C4-2B (cell line): Measurements from ENCODE around the gene PDS5A.

Source experiments
- CTCF ChIP-seq: fragments of 450-650 bp; conservative IDR thresholded peaks from 2 replicates; pipeline ENCODE4 v1.5.1; 2017; ENCODE audit warnings: mild to moderate bottlenecking
- ZFX ChIP-seq: fragments of 450-650 bp; IDR thresholded peaks from 2 replicates; pipeline ENCODE4 v1.6.1; 2017

GRCh38 chr4:39850727-39851126 lies 127.0 kb downstream of the PDS5A start:
- TF ChIP-seq CTCF (no peak), ZFX (no peak)
